IMR-90 (cell line): ENCODE measurements around the gene AKR7A2. TPM values are rescaled to one million over a fixed set of nuclear protein-coding genes. Genes with fewer than 3 reads are reported as not detected.
"Not testable (repeated sequence)": the region's sequence is repeated elsewhere in the genome, so short reads cannot be mapped to it uniquely, and the experiment has no call there.

Experiments
- ATAC-seq: fragments of 200-7000 bp; cut with Tn5 transposase; 2 replicates; pipeline ENCODE4 v1.9.1; 2020; ENCODE audit warnings: low read depth, mild to moderate bottlenecking, moderate library complexity
- BruUV-seq: library from RNA; stranded (reverse); fragments of 400-500 nt; replicated peaks from 2 replicates; lab custom pipeline; 2021; lab: Mats Ljungman, UMichigan
- CTCF ChIA-PET: fragments of 300-600 bp; formaldehyde crosslinking; extraction: SDS; loops from one replicate; lab custom pipeline; 2021; ENCODE audit warnings: antibody characterized with exemption; lab: Yijun Ruan, JAX
- POLR2A ChIA-PET: fragments of 300-600 bp; sonication (Branson Sonifier 250); formaldehyde crosslinking; loops from one replicate; lab custom pipeline; 2022; ENCODE audit warnings: antibody characterized with exemption; ENCODE audit not compliant: unreplicated experiment; lab: Charles Lee
- DNase-seq: peaks from one replicate; pipeline ENCODE4 v3.0.0; 2013
- H2AFZ ChIP-seq: replicated peaks from 2 replicates; pipeline ENCODE3; 2013; ENCODE audit warnings: low read length, mild to moderate bottlenecking; ENCODE audit not compliant: poor library complexity
- H2AK5ac ChIP-seq: 2 replicates; pipeline ENCODE4 v1.6.1; 2013; ENCODE audit warnings: low read depth, low read length, inconsistent platforms
- H2AK9ac ChIP-seq: replicated peaks from 2 replicates; pipeline ENCODE3; 2013; ENCODE audit warnings: mild to moderate bottlenecking, low read depth, low read length, moderate library complexity; ENCODE audit not compliant: poor library complexity
- H2BK120ac ChIP-seq: 2 replicates; pipeline ENCODE4 v1.6.1; 2013; ENCODE audit warnings: low read depth, low read length, inconsistent platforms
- H2BK15ac ChIP-seq: 3 replicates; pipeline ENCODE4 v1.6.1; 2013; ENCODE audit warnings: low read depth, low read length, inconsistent platforms
- H2BK20ac ChIP-seq: 2 replicates; pipeline ENCODE4 v1.6.1; 2013; ENCODE audit warnings: low read depth, mild to moderate bottlenecking, inconsistent platforms, low read length, moderate library complexity
- H2BK5ac ChIP-seq: 2 replicates; pipeline ENCODE4 v1.6.1; 2013; ENCODE audit warnings: mild to moderate bottlenecking, low read depth, low read length, inconsistent platforms; ENCODE audit not compliant: poor library complexity, severe bottlenecking
- H3K14ac ChIP-seq: replicated peaks from 2 replicates; pipeline ENCODE4 v1.6.1; 2013; ENCODE audit warnings: low read depth, low read length, inconsistent platforms
- H3K18ac ChIP-seq: 2 replicates; pipeline ENCODE4 v1.6.1; 2013; ENCODE audit warnings: low read depth, low read length, control low read depth
- H3K23ac ChIP-seq: 2 replicates; pipeline ENCODE4 v1.6.1; 2013; ENCODE audit warnings: low read depth, low read length, inconsistent platforms
- H3K27ac ChIP-seq: 2 replicates; pipeline ENCODE4 v1.5.1; 2013; ENCODE audit warnings: mild to moderate bottlenecking, control low read depth, low read length; ENCODE audit not compliant: insufficient read depth
- H3K27me3 ChIP-seq: 2 replicates; pipeline ENCODE4 v1.6.1; 2013; ENCODE audit warnings: low read length; ENCODE audit not compliant: control insufficient read depth, insufficient read depth
- H3K36me3 ChIP-seq: 2 replicates; pipeline ENCODE4 v1.6.1; 2013; ENCODE audit warnings: low read length, mixed read lengths; ENCODE audit not compliant: control insufficient read depth, insufficient read depth
- H3K4ac ChIP-seq: 2 replicates; pipeline ENCODE4 v1.6.1; 2013; ENCODE audit warnings: low read depth, low read length, inconsistent platforms
- H3K4me1 ChIP-seq: 2 replicates; pipeline ENCODE4 v1.6.1; 2013; ENCODE audit warnings: low read length, mixed read lengths; ENCODE audit not compliant: control insufficient read depth, insufficient read depth
- H3K4me2 ChIP-seq: 2 replicates; pipeline ENCODE4 v1.6.1; 2013; ENCODE audit warnings: low read depth, mild to moderate bottlenecking, control low read depth, low read length, moderate library complexity
- H3K4me3 ChIP-seq: 2 replicates; pipeline ENCODE4 v1.5.1; 2013; ENCODE audit warnings: low read depth, mild to moderate bottlenecking, control low read depth, low read length, moderate library complexity; ENCODE audit not compliant: insufficient read depth
- H3K56ac ChIP-seq: 2 replicates; pipeline ENCODE4 v1.6.1; 2013; ENCODE audit warnings: low read length, inconsistent platforms; ENCODE audit not compliant: insufficient read depth; ENCODE audit errors: extremely low read depth
- H3K79me1 ChIP-seq, 2 experiments: 2 replicates each; pipeline ENCODE4 v1.6.1; 2013; ENCODE audit warnings: low read length in 2 of 2, inconsistent platforms in 1 of 2, low read depth in 1 of 2
- H3K9ac ChIP-seq: 2 replicates; pipeline ENCODE4 v1.6.1; 2013; ENCODE audit warnings: low read depth, low read length, control low read depth
- H3K9me1 ChIP-seq: 2 replicates; pipeline ENCODE4 v1.6.1; 2013; ENCODE audit warnings: low read length, inconsistent platforms; ENCODE audit not compliant: insufficient read depth
- H3K9me3 ChIP-seq: 2 replicates; pipeline ENCODE4 v1.6.1; 2013; ENCODE audit warnings: low read length; ENCODE audit not compliant: control insufficient read depth, insufficient read depth
- H4K20me1 ChIP-seq: 2 replicates; pipeline ENCODE4 v1.6.1; 2013; ENCODE audit warnings: low read length, inconsistent platforms; ENCODE audit not compliant: insufficient read depth
- H4K5ac ChIP-seq: 2 replicates; pipeline ENCODE4 v1.6.1; 2013; ENCODE audit warnings: mild to moderate bottlenecking, low read depth, low read length, control low read depth
- H4K8ac ChIP-seq, 2 experiments: 2 replicates each; pipeline ENCODE4 v1.6.1; 2013; ENCODE audit warnings: low read depth in 2 of 2, low read length in 2 of 2, control low read depth in 1 of 2, inconsistent platforms in 1 of 2
- H4K91ac ChIP-seq: 2 replicates; pipeline ENCODE4 v1.6.1; 2013; ENCODE audit warnings: low read depth, low read length, inconsistent platforms; ENCODE audit not compliant: insufficient read depth
- CTCF ChIP-seq: conservative IDR thresholded peaks from 2 replicates; pipeline ENCODE4 v1.5.1; 2012; ENCODE audit warnings: mild to moderate bottlenecking, low read depth, low read length, improper control_type of control experiment
- WGBS, 2 experiments: methylation state at CpG; one replicate each; pipeline versions ENCODE4 v1.1.5 to v1.1.7; 2013; ENCODE audit warnings: missing lambda C conversion rate in 2 of 2; ENCODE audit not compliant: insufficient read length in 1 of 2; ENCODE audit errors: extremely low coverage in 2 of 2; 5-methylcytosine and 5-hydroxymethylcytosine counted together
- dilution Hi-C: fragments of 300-500 bp; cut with HindIII; formaldehyde crosslinking; loops from one replicate; pipeline ENCODE4 v1.14.3; 2018; ENCODE audit warnings: low sequenced_read_pairs; ENCODE audit not compliant: unreplicated experiment
- in situ Hi-C: fragments of 300-500 bp; cut with MboI; formaldehyde crosslinking; loops from 3 replicates; pipeline ENCODE4 v1.14.3; 2019; ENCODE audit warnings: low sequenced_read_pairs, inconsistent platforms, mixed read lengths
- intact Hi-C: fragments of 100-400 bp; cut with micrococcal nuclease; formaldehyde crosslinking; loops from 2 replicates; pipeline ENCODE4 v1.10.0; 2022
- polyA plus RNA-seq, 3 experiments: library from polyadenylated mRNA; depleted of rRNA; stranded (reverse); fragments of >200 nt; gene quantifications; 2 replicates each; pipeline ENCODE4 v1.2.3, GENCODE V29; 2012; ENCODE audit warnings: low replicate concordance in 1 of 3
- total RNA-seq: library from RNA; depleted of rRNA; stranded (reverse); fragments of >200 nt; gene quantifications from 2 replicates; pipeline ENCODE4 v1.2.3, GENCODE V29; 2012

Gene AKR7A2
- total and polyA plus RNA-seq, 2 of the 4 experiments (the other 2 are of a cell fraction) = 55.8 to 60.2 TPM

GRCh38 chr1:19257178-19257914, 54.6 kb downstream of the AKR7A2 start (continued):
- no peak for TF ChIP-seq CTCF

- H2BK5ac ChIP-seq, H3K56ac ChIP-seq, H3K27ac ChIP-seq, H3K27me3 ChIP-seq, H3K14ac ChIP-seq, H3K4ac ChIP-seq, DNase-seq, H2AK5ac ChIP-seq, H3K9me3 ChIP-seq, H2AK9ac ChIP-seq, H2BK15ac ChIP-seq, H3K23ac ChIP-seq, H4K91ac ChIP-seq, H2BK120ac ChIP-seq, ATAC-seq, H3K4me3 ChIP-seq, H3K4me2 ChIP-seq, H3K18ac ChIP-seq, H3K4me1 ChIP-seq, dilution Hi-C loops, in situ Hi-C loops, H4K8ac ChIP-seq, H2BK20ac ChIP-seq, H3K9ac ChIP-seq, intact Hi-C loops, POLR2A ChIA-PET, BruUV-seq, H2AFZ ChIP-seq, H4K5ac ChIP-seq, CTCF ChIA-PET: not testable (repeated sequence)
- peaks cover 22 to 55% of the 10 kb centered on the region in 2 experiments for H3K79me1 ChIP-seq
- whole genome bisulfite sequencing, 2 experiments = 94% methylated on average over 2 of the region's 5 CpGs; no CpG with 5 or more reads in 1 of the 2 experiments
- H3K36me3 ChIP-seq = peaks cover 41% of the 10 kb centered on the region
- H4K20me1 ChIP-seq = peaks cover 30% of the 10 kb centered on the region
- H3K9me1 ChIP-seq = peaks cover 10% of the 10 kb centered on the region
Measured at GRCh38 chr1:19256301-19256700, 55.6 kb downstream of the AKR7A2 start.
